ENCODE results near the gene ZNF232.

DNA sequence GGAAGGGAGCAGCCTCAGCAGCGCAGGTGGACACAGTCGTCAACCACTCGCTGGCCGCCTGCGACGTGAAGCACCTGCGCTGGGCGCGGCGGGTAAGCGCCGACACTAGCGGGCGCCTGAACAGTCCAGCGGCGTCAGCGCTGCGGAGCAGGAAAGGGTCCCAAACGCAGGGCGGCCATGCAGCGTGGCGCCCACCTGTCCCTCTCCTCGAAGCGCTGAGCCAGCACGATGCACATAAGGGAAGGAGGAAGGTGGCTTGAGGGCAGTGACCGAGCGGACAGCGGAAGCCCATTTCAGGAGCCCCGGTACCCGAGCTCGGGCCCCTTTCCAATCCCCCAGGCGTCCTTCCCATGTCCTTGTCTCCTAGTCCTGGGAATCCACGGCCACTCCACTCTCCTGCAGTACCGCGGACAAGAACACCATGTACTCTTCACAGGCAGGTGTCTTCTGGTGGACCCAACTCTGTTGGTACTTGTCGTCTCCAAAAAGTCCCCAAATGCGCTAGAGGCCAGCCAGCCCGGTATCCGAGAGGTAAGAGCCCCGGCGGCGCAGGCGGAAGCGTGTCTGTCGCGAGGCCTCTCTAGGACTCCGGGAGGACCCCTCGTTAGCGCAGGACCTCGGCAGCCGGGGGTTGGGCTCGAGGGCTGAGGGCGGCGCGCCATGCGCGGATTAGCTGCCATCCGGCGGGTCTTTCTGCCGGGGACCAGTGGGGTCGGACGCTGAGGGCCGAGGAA, 14.4 kb downstream of the ZNF232 start:
- TF ChIP-seq CTCF (IDR thresholded peaks at IDR 0.05) (no peak), POLR2A (IDR thresholded peaks at IDR 0.05) (no peak), POLR2AphosphoS5 (IDR thresholded peaks at IDR 0.05) (peak in 1 of 3 donors; percentile 13)

Measured in breast epithelium (tissue), 3 donors.